Breast epithelium (tissue), 4 donors: ENCODE data around the gene MRFAP1L1. TPM values are rescaled to one million over a fixed set of nuclear protein-coding genes. Genes with fewer than 3 reads are reported as not detected.
A peak's percentile ranks its signal among the peaks of the same experiment; 100 is the strongest.
"Not testable (repeated sequence)": the region's sequence is repeated elsewhere in the genome, so short reads cannot be mapped to it uniquely, and the experiment has no call there.

Source experiments
- DNase-seq, 2 donors: peaks; one replicate each; pipeline ENCODE4 v3.0.0-alpha.2; 2019; ENCODE audit warnings: low spot score in 2 of 2
- H3K27ac ChIP-seq, 2 donors: fragments of 200-600 bp; sonication (generic) in 1 of 2; one replicate each; pipeline ENCODE4 v1.5.1; 2016 to 2019; ENCODE audit warnings: mild to moderate bottlenecking in 1 of 2
- H3K27me3 ChIP-seq, 2 donors: fragments of 200-600 bp; sonication (generic) in 1 of 2; one replicate each; pipeline versions ENCODE4 v1.5.1 to v1.6.0; 2017 to 2019; ENCODE audit warnings: control low read depth in 1 of 2, mild to moderate bottlenecking in 1 of 2
- H3K36me3 ChIP-seq: fragments of 200-600 bp; one replicate; pipeline ENCODE4 v1.5.1; 2019
- H3K4me1 ChIP-seq, 2 donors: fragments of 200-600 bp; sonication (generic); one replicate each; pipeline ENCODE4 v1.5.1; 2016 to 2019; ENCODE audit warnings: control low read depth in 1 of 2
- H3K4me3 ChIP-seq, 3 donors: fragments of 200-600 bp; sonication (generic); 1 replicate in 2 of 3; 2 replicates in 1 of 3; pipeline ENCODE4 v1.5.1; 2016 to 2019; ENCODE audit warnings: mild to moderate bottlenecking in 3 of 3, moderate library complexity in 2 of 3
- H3K9me3 ChIP-seq, 2 donors: fragments of 200-600 bp; sonication (generic) in 1 of 2; one replicate each; pipeline ENCODE4 v1.5.1; 2016 to 2019; ENCODE audit warnings: control low read depth in 1 of 2
- POLR2A ChIP-seq: fragments of 450-650 bp; IDR thresholded peaks from one replicate; pipeline ENCODE4 v1.6.1; 2016; ENCODE audit warnings: antibody characterized with exemption, mild to moderate bottlenecking, moderate library complexity
- POLR2AphosphoS5 ChIP-seq, 3 donors: sonication (generic); formaldehyde crosslinking; IDR thresholded peaks; one replicate each; pipeline ENCODE4 v1.6.1; 2017; ENCODE audit warnings: antibody characterized with exemption in 3 of 3
- intact Hi-C: fragments of 100-400 bp; cut with DNase I; formaldehyde crosslinking; loops from one replicate; pipeline ENCODE4 v1.15.1; 2023; ENCODE audit warnings: low total_unique reads
- total RNA-seq, 3 donors: library from RNA; depleted of rRNA; stranded (reverse); fragments of >200 nt; gene quantifications; one replicate each; pipeline ENCODE4 v1.1.0, GENCODE V29; 2016
- TF ChIP-seq, protein P1 (sequence below), 3 donors: fragments of 450-650 bp; IDR thresholded peaks; one replicate each; pipeline ENCODE4 v1.5.1; 2016 to 2017; ENCODE audit warnings: antibody characterized with exemption in 3 of 3, mild to moderate bottlenecking in 3 of 3, moderate library complexity in 3 of 3

The MRFAP1L1 gene
- total RNA-seq, 3 donors from 2014 or later, result 48.0 to 78.0 (median 70.1) TPM

GRCh38 chr4:6674500-6675149 lies 35.0 kb downstream of the MRFAP1L1 start:
- Histone ChIP-seq H3K4me1 (peaks cover 7 to 24% of the 10 kb centered on the region in 2 donors), H3K36me3 (no peaks in the 10 kb centered on the region), H3K9me3 (no peaks in the 10 kb centered on the region), H3K27me3 (no peaks in the 10 kb centered on the region), H3K27ac (peak overlapping the region; percentile 82 to 84), H3K4me3 (peak overlapping the region; percentile 58 to 96 (median 81))
- intact Hi-C loops, result loop anchor here (1.0 kb wide), 1 partner anchor 31 kb away; no protein-coding TSS in a partner anchor
- no peak for DNase-seq
- peak in 1 of 3 donors; percentile 18 for TF ChIP-seq POLR2AphosphoS5 (IDR thresholded peaks at IDR 0.05)
- TF ChIP-seq, protein P1, sequence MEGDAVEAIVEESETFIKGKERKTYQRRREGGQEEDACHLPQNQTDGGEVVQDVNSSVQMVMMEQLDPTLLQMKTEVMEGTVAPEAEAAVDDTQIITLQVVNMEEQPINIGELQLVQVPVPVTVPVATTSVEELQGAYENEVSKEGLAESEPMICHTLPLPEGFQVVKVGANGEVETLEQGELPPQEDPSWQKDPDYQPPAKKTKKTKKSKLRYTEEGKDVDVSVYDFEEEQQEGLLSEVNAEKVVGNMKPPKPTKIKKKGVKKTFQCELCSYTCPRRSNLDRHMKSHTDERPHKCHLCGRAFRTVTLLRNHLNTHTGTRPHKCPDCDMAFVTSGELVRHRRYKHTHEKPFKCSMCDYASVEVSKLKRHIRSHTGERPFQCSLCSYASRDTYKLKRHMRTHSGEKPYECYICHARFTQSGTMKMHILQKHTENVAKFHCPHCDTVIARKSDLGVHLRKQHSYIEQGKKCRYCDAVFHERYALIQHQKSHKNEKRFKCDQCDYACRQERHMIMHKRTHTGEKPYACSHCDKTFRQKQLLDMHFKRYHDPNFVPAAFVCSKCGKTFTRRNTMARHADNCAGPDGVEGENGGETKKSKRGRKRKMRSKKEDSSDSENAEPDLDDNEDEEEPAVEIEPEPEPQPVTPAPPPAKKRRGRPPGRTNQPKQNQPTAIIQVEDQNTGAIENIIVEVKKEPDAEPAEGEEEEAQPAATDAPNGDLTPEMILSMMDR (IDR thresholded peaks at IDR 0.05), result peak in 1 of 3 donors; percentile 58
- no peak for TF ChIP-seq POLR2A

- Histone ChIP-seq H3K36me3 (no peaks in the 10 kb centered on the region), H3K4me1 (peaks cover 7 to 24% of the 10 kb centered on the region in 2 donors), H3K27ac (peak overlapping the region; percentile 82 to 84), H3K27me3 (no peaks in the 10 kb centered on the region), H3K4me3 (peak overlapping the region; percentile 58 to 96 (median 81)), H3K9me3 (no peaks in the 10 kb centered on the region)
- peak; percentile 93 to 95 for DNase-seq
- TF ChIP-seq POLR2A, result no peak
- peak; percentile 41 to 73 (median 41) for TF ChIP-seq POLR2AphosphoS5 (IDR thresholded peaks at IDR 0.05)
- TF ChIP-seq, protein P1 (IDR thresholded peaks at IDR 0.05), result no peak
- intact Hi-C loops, result no loop called here
Measured at GRCh38 chr4:6673660-6674499, 35.8 kb downstream of the MRFAP1L1 start.

DNA sequence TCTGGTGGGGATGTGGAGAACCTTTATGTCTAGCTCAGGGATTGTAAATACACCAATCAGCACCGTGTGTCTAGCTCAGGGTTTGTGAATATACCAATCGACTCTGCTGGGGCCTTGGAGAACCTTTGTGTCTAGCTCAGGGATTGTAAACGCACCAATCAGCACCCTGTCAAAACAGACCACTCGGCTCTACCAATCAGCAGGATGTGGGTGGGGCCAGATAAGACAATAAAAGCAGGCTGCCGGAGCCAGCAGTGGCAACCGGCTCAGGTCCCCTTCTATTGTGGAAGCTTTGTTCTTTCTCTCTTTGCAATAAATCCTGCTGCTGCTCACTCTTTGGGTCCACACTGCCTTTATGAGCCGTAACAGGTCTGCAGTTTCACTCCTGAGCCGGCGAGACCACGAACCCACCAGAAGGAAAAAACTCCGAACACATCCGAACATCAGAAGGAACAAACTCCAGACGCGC lies 36.4 kb downstream of the MRFAP1L1 start:
- Histone ChIP-seq H3K4me1 (peaks cover 7 to 24% of the 10 kb centered on the region in 2 donors), H3K27ac (peak overlapping the region; percentile 82 to 84), H3K4me3 (peak overlapping the region; percentile 58 to 96 (median 81))
- H3K9me3 ChIP-seq, intact Hi-C loops, DNase-seq, H3K27me3 ChIP-seq, H3K36me3 ChIP-seq: not testable (repeated sequence)
- peak in 1 of 3 donors; percentile 6 for TF ChIP-seq POLR2AphosphoS5 (IDR thresholded peaks at IDR 0.05)

GRCh38 chr4:6672541-6673190 lies 37.0 kb downstream of the MRFAP1L1 start:
- H3K36me3 ChIP-seq, DNase-seq, H3K27ac ChIP-seq, H3K9me3 ChIP-seq, H3K27me3 ChIP-seq, intact Hi-C loops: not testable (repeated sequence)
- peaks cover 7 to 24% of the 10 kb centered on the region in 2 donors for H3K4me1 ChIP-seq
- peak overlapping the region in 2 of 3 donors; percentile 81 to 96 for H3K4me3 ChIP-seq

DNA sequence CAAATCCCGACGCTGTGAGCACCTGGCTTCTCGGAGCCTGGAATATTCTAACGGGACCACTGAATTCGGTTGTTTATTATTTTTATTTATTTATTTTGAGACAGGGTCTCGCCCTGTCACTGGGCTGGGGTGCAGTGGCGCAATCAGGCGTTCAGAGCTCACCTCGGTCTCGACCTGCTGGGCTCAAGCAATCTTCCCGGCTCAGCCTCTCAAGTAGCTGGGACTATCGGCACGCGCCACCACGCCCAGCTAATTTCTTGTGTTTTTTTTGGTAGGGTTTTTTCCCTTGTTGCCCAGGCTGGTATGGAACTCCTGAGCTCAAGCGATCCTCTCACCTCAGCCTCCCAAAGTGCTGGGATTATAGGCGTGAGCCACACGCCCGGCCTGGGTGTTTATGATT lies 37.5 kb downstream of the MRFAP1L1 start:
- intact Hi-C loops, result no loop called here
- TF ChIP-seq POLR2A, result no peak
- TF ChIP-seq, protein P1 (IDR thresholded peaks at IDR 0.05), result no peak
- H3K4me1 ChIP-seq, result peaks cover 7 to 23% of the 10 kb centered on the region in 2 donors
- H3K9me3 ChIP-seq, result no peaks in the 10 kb centered on the region
- DNase-seq, result no peak
- H3K36me3 ChIP-seq, result no peaks in the 10 kb centered on the region
- no peak overlapping the region for H3K4me3 ChIP-seq
- no peaks in the 10 kb centered on the region for H3K27me3 ChIP-seq
- H3K27ac ChIP-seq, result no peak overlapping the region
